NCI-H345 treated with DMSO at 0.1 percent for 48 hours (cell line): ENCODE results near the gene RBBP4.
"Not testable (repeated sequence)": the region's sequence is repeated elsewhere in the genome, so short reads cannot be mapped to it uniquely, and the experiment has no call there.

ENCODE experiments used
- DNase-seq: peaks from one replicate; lab custom pipeline; 2025; ENCODE audit not compliant: unreplicated experiment; lab: John Stamatoyannopoulos, UW

Gene RBBP4

GRCh38 chr1:32693455-32694174 is 42.6 kb downstream of the RBBP4 start:
- DNase-seq = no peak

GRCh38 chr1:32695098-32695904 is 44.3 kb downstream of the RBBP4 start:
- DNase-seq = no peak

- DNase-seq = no peak
Measured at GRCh38 chr1:32696041-32696440, 45.0 kb downstream of the RBBP4 start.

- DNase-seq = not testable (repeated sequence)
Measured at GRCh38 chr1:32696996-32697395, 46.0 kb downstream of the RBBP4 start.

- DNase-seq = no peak
Measured at GRCh38 chr1:32701421-32701911, 50.5 kb downstream of the RBBP4 start.

GRCh38 chr1:32701951-32702598 is 51.1 kb downstream of the RBBP4 start:
- no peak for DNase-seq

- no peak for DNase-seq
Measured at GRCh38 chr1:32702599-32703478, 51.8 kb downstream of the RBBP4 start, which contains the start of gene SYNC. Gene SYNC (minus strand): TSS chr1:32702770. CDS start chr1:32702660, 110 bp downstream.

GRCh38 chr1:32703479-32704291 is 52.7 kb downstream of the RBBP4 start:
- no peak for DNase-seq

- DNase-seq = no peak
Measured at GRCh38 chr1:32705516-32705915, 54.5 kb downstream of the RBBP4 start.

- no peak for DNase-seq
Measured at GRCh38 chr1:32706491-32706890, 55.5 kb downstream of the RBBP4 start.

GRCh38 chr1:32709075-32709474 is 58.1 kb downstream of the RBBP4 start:
- no peak for DNase-seq

- DNase-seq = no peak
Measured at GRCh38 chr1:32709476-32709875, 58.5 kb downstream of the RBBP4 start.

- DNase-seq = not testable (repeated sequence)
Measured at GRCh38 chr1:32711221-32711620, 60.2 kb downstream of the RBBP4 start.

GRCh38 chr1:32713081-32713480 is 62.1 kb downstream of the RBBP4 start:
- no peak for DNase-seq

- DNase-seq = no peak
Measured at GRCh38 chr1:32714277-32714676, 63.3 kb downstream of the RBBP4 start.

GRCh38 chr1:32715901-32716311 is 64.9 kb downstream of the RBBP4 start:
- DNase-seq = no peak

- peak; percentile 87 for DNase-seq
Measured at GRCh38 chr1:32716312-32717148, 65.5 kb downstream of the RBBP4 start.

- no peak for DNase-seq
Measured at GRCh38 chr1:32717503-32717902, 66.5 kb downstream of the RBBP4 start.

GRCh38 chr1:32718036-32718435 is 67.0 kb downstream of the RBBP4 start:
- no peak for DNase-seq
